Measurements from ENCODE around the gene SDF4.

- TF ChIP-seq, protein P1, sequence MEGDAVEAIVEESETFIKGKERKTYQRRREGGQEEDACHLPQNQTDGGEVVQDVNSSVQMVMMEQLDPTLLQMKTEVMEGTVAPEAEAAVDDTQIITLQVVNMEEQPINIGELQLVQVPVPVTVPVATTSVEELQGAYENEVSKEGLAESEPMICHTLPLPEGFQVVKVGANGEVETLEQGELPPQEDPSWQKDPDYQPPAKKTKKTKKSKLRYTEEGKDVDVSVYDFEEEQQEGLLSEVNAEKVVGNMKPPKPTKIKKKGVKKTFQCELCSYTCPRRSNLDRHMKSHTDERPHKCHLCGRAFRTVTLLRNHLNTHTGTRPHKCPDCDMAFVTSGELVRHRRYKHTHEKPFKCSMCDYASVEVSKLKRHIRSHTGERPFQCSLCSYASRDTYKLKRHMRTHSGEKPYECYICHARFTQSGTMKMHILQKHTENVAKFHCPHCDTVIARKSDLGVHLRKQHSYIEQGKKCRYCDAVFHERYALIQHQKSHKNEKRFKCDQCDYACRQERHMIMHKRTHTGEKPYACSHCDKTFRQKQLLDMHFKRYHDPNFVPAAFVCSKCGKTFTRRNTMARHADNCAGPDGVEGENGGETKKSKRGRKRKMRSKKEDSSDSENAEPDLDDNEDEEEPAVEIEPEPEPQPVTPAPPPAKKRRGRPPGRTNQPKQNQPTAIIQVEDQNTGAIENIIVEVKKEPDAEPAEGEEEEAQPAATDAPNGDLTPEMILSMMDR (IDR thresholded peaks at IDR 0.05), result no peak
- no peak for TF ChIP-seq EZH2 (IDR thresholded peaks at IDR 0.05; ENCODE audit: borderline replicate concordance, insufficient read depth, low read depth, low read length, poor library complexity, severe bottlenecking)
Observed at GRCh38 chr1:1236176-1236763, 4.5 kb upstream of the SDF4 start.

All from B cell (primary cell).